ENCODE data around the gene NSMF. TPM values are rescaled to one million over a fixed set of nuclear protein-coding genes. Genes with fewer than 3 reads are reported as not detected.
A peak's percentile ranks its signal among the peaks of the same experiment; 100 is the strongest.

The NSMF gene
- total and polyA plus RNA-seq, 10 of the 15 experiments (the other 5 are each of a cell fraction or from before 2014, with no cell fraction given): 0.13 to 44.3 (median 13.4) TPM

- TF ChIP-seq SMAD1 (IDR thresholded peaks at IDR 0.05; ENCODE audit: low read depth, partially characterized antibody) (no peak), EED (IDR thresholded peaks at IDR 0.05; ENCODE audit: low read depth) (no peak), RFX5 (IDR thresholded peaks at IDR 0.05; ENCODE audit: low read depth, low read length) (no peak), E2F4 (IDR thresholded peaks at IDR 0.05; ENCODE audit: low read depth, low read length) (no peak), KLF5 (IDR thresholded peaks at IDR 0.05; ENCODE audit: partially characterized antibody) (no peak)
Measured at GRCh38 chr9:137403269-137403668, 55.9 kb downstream of the NSMF start (continued).

GRCh38 chr9:137402746-137403145, 56.4 kb downstream of the NSMF start:
- BruUV-seq (replicated peaks): no TSS peak
- FAIRE-seq (no peak), ATAC-seq (no peak), DNase-seq (ENCODE audit: low read depth, low spot score) (no peak)
- no peak overlapping the region for H3K4me3 ChIP-seq
- H3K79me2 ChIP-seq (ENCODE audit: control insufficient read depth, insufficient read depth, low read length): no peaks in the 10 kb centered on the region
- in situ Hi-C loops (cut with MboI) (no loop called here), intact Hi-C loops (cut with micrococcal nuclease; ENCODE audit: unreplicated experiment) (no loop called here)
- no peak overlapping the region for H3K9ac ChIP-seq (ENCODE audit: control insufficient read depth, insufficient read depth, low read length)
- peak overlapping the region; percentile 39; the same call in 1 of the 2 replicates for H3K27ac ChIP-seq (ENCODE audit: control insufficient read depth, insufficient read depth)
- H3K27me3 ChIP-seq (replicated peaks in 1 of 2; ENCODE audit: control insufficient read depth in 2 of 2, insufficient read depth in 2 of 2, low read length in 1 of 2): no peaks in the 10 kb centered on the region
- H3K4me1 ChIP-seq (ENCODE audit: control insufficient read depth, insufficient read depth, low read length): peaks cover 5% of the 10 kb centered on the region
- 83% methylated on average over 11 of the region's 11 CpGs for WGBS (ENCODE audit: insufficient coverage, insufficient replicate concordance, low lambda C conversion rate, missing lambda C conversion rate)
- ChIA-PET SMC1A (ENCODE audit: uncharacterized antibody, unreplicated experiment) (no interaction called here), RAD21 (ENCODE audit: unreplicated experiment) (no interaction called here), POLR2A (no interaction called here), CTCF (no interaction called here)
- no peaks in the 10 kb centered on the region; a peak in 1 of 4 replicates for H3K36me3 ChIP-seq (ENCODE audit: control insufficient read depth in 2 of 2, insufficient read depth in 2 of 2, low read length in 1 of 2)
- TF ChIP-seq TBL1XR1 (IDR thresholded peaks at IDR 0.05; ENCODE audit: low read depth, low read length): no peak
- TF ChIP-seq BMI1 (IDR thresholded peaks at IDR 0.05; ENCODE audit: borderline replicate concordance): no peak
- no peak for TF ChIP-seq MTA3 (IDR thresholded peaks at IDR 0.05; ENCODE audit: borderline replicate concordance, low read length)
- TF ChIP-seq SMC3 (IDR thresholded peaks at IDR 0.05; ENCODE audit: borderline replicate concordance, low read length): no peak
- H2AFZ ChIP-seq (ENCODE audit: control insufficient read depth, low read depth, low read length): no peak overlapping the region
- no peaks in the 10 kb centered on the region for H4K20me1 ChIP-seq (ENCODE audit: control insufficient read depth, insufficient read depth)
- H3K4me2 ChIP-seq (ENCODE audit: control insufficient read depth, insufficient read depth): no peak overlapping the region
- peaks cover 20% of the 10 kb centered on the region for H3K9me3 ChIP-seq (replicated peaks; ENCODE audit: control insufficient read depth, insufficient read depth, low read length)
